NOMO-1 treated with DMSO at 0.1 percent for 48 hours (cell line): Measurements from ENCODE around the gene HEMGN.
A peak's percentile ranks its signal among the peaks of the same experiment; 100 is the strongest.

Experiments
- DNase-seq: peaks from one replicate; lab custom pipeline; 2025; ENCODE audit not compliant: unreplicated experiment; lab: John Stamatoyannopoulos, UW

HEMGN gene

DNA sequence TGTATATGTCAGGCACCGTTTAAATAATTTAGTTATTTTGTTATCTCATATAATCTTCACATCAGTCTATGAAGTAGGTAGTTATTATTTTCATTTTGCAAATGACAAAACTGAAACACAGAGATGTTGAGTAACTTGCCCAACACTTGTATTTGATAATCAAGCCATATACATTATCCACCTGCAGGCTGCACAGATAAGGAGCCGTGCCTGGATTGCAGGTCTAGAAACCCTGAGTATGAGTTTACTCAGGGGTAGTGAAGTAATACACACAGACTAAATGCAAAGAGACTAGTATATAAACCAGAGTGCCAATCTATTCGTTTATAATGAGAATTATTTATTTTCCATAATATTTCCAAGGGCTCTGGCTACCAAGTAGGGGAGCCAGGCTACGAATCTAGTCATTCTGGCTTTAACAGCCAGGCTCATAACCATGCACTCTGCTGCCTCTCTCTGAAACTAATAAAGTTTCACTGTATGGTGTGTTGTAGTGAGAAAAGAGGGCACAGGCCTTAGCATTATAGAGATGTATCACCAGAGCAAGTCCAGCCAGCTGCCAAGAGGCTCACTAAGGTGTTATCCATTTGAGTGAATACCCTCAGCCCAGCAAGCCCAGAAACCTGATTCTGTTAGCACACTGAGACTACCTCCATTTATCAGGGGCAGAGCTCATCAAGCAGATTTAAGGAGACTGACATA lies 4.5 kb downstream of the HEMGN start:
- DNase-seq = no peak

DNA sequence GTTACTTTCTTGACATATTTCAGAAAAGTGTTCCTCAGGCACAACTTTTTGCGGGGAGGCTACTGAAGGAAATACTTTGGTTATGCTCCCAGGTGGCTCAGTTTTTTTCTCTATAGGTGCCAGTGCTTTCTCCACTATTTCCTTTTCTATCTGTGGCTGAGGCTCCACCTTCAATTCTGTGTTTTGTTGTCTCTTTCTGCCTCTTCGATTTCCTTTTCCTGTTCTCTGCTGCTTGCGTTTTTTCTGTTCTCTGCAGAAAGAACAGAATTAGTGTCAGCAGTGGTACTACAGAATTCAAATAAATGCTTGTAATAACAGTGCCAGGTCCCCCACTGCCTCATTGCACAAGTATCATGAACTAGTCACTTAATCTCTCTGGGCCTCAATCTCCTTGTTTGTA lies 7.0 kb downstream of the HEMGN start:
- no peak for DNase-seq

DNA sequence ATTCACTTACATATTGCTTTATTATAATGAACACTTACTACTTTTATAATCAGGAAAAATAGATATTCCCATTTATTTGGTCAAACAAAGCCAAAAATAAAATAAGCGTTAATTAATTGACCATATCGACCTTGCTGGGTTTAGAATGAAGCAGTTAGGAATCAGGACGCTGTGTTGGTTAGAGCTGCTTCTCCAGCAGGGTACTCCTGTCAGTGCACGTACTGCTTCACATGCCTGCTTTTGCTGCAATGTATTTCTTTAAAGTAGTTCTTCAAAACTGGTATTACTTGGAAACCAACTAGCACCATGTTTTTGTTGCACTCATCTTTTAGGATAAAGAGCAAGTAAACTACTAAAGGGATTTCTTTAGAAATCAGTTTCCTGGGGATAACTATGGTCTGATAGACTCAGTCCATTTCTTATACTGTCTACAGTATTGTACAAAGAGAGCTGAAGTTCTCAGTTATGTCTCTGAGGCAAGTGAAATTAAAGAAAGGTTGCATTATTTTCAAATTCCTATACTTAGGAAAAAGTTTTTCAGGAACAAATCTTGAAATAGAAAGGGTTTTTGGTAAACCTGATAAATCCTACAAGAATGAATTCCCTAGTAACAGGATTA lies 8.9 kb downstream of the HEMGN start:
- no peak for DNase-seq

DNA sequence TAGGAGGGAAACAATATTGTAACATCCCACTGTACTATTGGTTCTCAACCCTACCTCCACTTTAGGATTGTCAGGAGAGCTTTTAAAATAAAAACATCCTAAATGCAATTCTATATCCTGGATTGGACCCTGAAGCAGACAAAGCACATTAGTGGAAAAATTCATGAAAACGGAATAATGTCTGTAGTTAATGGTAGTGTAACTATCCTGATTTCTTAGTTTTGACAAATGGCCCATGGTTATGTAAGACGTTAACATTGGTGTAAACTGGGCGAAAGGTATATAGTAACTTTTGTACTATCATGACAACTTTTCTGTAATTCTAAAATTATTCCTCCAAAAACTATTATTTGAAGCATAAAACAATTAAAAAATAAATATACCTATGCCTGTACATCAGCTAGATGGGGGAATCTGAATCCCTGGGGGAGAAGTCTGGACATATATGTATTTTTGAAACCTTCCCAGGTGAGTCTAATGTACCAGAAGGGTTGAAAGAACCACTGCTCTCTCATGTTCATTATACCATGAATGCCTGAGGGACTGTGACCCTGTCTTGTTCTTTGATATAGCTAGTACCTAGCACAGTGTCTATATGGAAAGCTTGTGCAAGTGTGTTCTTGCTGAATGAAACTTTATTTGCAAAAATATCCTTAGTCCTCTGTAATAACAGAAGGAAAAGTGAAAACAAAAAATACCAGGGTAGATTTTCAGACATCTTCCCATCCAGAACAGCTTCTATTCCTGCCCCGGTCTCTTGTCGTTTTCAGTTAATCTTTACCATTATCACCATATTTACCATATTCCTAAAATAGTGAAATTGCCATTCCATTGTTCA lies 12.3 kb downstream of the HEMGN start:
- DNase-seq = no peak

DNA sequence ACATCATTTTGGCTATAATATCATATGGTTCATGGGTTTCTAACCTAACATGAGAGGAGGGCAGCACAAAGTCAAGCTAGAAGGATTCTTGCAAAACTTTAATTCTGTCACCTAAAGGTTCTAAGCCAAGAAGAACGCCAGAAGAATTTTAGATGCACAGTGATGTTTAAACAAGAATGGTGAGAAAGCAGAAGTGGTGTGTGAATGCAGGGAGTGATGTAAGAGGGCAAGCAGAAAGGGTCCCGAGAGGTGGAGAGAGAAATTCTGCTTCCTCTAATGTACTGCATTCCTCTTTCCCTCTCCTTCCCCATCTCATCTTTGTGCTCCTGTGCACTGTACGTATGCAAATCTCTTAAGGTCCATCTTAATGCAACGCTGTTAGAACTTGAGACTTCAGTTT lies 13.6 kb downstream of the HEMGN start:
- peak; percentile 94 for DNase-seq

DNA sequence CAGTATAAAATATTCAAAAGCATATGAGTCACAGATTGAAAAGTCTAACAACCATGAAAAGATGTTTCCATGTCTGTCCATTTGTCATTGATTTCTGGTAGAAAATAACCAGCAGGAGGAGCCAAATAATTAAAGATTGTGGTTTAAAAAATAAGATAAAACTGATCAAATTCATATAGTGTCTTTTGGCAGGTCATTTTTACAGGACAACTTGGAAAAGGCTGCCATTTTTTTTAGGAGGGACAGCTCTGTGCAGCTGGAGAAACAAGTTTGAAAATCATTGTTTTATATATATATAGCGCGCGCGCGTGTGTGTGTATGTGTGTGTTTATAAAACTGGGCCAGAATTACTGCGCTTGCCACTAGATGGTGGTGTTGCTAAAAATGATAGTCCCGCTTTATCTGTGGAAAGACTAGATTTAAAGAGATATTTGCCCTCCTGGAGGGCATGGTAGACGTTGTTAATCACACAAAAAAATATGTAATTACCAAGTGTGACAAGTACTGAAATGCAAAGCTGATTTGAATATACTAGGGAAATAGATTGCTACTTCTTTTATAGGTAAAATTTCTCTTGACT lies 14.4 kb downstream of the HEMGN start:
- DNase-seq = peak; percentile 84

DNA sequence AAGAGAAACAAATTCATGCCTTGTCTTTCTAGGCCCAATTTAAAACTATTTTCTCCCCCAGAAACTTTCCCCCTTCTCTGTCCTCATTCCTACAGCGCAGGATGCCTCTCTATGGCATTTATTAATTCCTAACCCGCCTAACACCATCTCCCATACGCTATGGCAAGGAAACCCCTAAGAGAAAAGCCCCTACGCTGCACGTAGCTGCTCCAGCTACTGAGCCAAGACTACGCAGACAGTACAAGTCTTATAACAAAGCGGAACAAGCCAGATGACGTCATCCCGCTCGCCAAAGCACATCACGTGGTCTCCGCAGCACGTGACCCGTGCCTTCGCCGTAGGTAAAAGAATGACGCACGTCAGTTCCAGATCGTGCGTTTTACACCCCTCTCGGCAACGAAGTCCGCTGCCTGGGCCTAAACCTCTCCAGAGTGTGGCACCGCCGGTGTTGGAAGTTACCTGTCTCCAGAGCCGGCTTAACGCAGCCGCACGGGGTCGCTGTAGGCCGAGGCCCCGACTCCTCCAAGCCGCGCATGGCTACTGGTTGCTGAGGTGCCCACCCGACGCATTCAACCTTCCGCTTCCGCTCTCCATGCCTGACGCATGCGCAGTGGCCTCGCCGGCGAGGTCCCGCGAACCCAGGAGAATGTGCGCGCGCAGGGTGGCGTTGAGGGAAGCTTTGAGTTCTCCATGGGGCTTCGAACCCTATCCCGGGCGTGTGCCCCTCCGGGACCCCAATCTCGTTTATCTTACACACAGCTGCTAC lies 15.8 kb downstream of the HEMGN start, which contains the start of gene TRMO:
Gene TRMO, minus strand, starts transcription at position 542 of the 766 bp plus-strand sequence. Its CDS starts 7 bp downstream, at position 535.
- DNase-seq = peak; percentile 96

DNA sequence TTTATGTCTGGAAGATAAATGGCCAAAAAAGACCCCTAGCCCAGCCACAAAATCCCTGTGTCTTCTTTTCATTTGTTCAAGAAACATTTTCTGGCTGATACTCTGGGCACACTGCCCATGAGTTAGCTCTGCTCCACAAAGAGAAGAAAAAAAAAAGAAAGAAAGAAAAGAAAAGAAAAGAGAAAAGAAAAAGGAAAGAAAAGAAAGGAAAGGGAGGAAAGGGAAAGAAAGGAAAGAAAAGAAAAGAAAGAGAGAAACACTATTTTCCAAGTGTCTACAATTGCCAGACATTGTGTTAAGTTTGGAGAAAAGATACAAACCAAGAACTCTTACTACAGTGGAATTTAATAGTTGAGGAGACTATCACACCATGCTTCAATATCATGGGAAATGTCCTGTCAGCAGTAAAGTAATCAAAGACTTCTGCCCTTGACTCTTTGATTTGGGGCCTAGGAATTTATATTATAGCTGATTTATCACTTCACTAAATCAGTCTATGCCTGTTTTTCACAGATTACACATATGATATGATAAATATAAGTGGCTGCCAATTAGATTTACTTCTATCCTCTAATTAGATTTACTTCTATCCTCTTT lies 18.7 kb downstream of the HEMGN start:
- no peak for DNase-seq

DNA sequence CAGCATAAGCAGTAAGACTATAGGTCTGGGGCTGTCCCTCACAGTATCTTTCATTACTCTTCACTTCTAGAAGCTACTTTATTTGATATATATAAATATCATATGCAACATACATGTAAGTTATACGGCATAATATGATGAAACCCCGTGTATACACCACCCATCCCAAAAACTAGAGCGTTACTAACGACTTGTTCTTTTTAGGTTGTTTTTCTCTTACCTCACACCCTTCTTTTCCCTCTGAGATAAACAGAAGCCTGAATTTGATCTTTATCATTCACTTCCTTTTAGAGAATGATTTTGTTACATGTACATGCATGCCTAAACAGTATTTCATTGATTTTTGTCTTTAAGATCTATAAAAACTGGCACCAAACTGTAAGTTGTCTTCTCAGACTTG lies 19.4 kb downstream of the HEMGN start:
- no peak for DNase-seq

DNA sequence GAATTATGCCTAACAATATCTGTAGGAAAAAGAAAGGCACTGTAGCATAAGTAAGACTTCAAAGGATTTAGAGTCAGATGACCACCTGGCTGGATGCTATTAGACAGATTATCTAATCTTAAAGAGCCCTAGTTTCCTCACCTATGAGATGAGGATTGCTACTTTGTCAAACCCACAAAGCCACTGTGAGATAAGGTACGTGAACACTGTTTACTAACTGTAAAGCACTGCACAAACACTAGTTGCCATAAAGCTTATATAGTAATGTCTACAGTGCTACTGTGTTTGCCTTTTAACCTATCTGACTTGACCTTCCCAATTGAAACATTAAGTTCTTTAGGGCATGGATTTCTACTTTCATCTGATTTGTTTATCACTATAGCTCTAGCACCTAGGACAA lies 26.0 kb downstream of the HEMGN start:
- DNase-seq = no peak

DNA sequence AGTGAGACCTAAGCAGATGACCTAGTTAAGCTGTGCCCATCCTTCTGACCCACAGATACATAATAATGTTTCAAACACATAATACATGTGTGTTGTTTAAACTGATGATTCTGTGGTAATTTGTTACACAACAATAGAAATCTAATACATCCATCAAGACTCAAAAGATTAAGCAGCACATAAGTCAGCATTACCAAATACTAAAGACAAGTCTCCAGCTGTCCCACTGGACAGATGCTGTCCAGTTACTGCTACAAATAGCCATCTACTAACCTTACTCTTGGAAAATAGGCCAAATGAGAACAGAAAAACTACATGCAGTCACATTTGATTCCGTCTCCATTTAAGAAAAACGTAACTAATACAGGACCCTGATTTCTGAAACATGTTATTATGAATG lies 26.4 kb downstream of the HEMGN start:
- no peak for DNase-seq

DNA sequence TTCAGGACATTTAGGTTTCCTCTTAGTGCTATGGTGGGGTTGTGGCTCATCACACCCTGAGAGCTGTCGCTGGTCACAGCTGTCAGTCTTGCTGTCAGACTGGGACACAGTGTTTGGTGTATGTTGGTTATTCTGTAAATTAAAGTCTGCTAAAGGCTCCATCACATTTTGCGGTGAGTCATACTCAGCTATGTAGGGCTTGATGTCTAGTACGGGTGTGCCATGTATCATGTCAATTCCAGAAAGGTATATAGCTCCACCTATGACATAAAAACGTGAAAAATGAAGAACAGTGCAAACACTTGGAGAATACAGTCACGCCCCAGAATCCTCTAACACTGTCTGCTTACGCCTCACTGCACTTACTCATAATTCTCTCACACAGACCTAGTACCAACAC lies 27.6 kb downstream of the HEMGN start:
- DNase-seq = no peak

DNA sequence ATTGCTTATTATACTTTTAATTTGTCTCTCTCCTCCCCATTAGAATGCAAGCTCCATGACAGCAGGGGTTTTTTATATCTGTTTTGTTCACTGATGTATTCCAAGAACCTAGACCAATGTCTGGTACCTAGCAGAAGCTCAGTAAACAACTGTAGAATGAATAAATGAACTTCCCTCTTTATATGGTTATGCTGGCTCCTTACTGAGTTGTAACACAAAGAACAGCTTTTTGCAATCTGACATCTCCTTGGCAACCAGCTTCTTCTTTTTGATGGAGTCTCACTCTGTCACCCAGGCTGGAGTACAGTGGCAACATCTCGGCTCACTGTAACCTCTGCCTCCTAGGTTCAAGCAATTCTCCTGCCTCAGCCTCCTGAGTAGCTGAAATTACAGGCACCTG lies 29.3 kb downstream of the HEMGN start:
- peak; percentile 83 for DNase-seq

DNA sequence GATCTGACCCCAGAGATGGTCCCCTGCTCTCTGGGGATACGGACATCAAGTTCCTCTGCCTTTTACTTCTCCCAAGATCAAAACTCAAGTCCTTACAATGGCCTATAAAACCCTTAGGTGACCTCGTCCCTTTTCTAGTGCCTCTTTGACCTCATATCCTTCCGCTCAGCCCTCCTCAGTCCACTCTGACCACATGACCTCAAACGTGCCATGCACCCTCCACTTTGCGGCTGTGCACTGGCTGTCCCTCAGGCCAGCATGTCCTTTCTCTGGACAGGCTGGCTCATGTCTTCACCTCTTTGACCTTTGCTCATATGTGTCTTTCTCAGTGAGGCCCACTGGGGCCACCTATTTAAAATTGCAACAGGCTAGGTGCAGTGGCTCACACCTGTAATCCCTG lies 30.3 kb downstream of the HEMGN start:
- no peak for DNase-seq

DNA sequence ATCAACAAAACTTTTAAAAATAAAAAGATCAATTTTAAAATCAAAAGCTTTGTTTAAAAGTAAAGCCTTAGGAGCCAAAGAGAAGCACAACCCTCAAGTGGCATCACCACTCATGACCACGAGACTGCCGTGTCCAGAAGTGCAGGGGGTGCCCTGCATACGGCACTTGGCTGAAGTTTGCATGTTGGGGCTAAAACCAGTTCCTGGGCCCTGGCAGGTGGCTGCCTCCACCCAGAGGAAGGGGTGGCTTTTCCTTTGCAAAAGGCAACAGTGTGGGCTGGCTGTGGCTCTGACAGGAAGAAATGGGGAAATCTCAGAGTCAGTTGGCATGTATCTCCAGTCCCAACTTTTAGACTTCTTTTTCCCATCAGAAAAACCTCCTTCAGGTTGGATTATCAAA lies 30.9 kb downstream of the HEMGN start:
- DNase-seq = no peak

DNA sequence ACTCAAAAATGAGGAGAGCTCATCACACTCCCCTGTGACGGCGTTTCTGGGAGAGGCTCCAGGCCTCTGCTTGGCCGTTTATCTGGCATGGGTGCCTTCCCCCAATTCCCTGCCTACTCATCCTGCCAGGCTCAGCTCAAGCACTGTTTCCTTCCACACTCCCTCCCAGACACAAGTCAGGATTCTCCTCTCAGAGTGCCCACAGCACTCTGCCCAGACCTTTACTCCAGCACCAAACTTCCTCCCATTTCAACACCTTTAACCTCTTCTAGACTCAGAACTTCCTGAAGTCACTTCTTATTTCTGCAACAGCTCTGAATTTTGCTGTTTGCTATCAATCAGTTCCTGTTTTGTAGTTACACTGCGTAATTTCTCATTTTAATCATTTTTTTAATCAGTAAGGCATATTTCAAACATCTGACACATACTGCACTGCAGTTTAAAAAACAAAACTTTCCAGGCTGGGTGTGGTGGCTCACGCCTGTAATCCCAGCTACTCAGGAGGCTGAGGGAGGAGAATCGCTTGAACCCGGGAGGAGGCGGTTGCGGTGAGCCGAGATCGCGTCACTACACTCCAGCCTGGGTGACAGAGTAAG lies 31.6 kb downstream of the HEMGN start:
- DNase-seq = peak; percentile 89

DNA sequence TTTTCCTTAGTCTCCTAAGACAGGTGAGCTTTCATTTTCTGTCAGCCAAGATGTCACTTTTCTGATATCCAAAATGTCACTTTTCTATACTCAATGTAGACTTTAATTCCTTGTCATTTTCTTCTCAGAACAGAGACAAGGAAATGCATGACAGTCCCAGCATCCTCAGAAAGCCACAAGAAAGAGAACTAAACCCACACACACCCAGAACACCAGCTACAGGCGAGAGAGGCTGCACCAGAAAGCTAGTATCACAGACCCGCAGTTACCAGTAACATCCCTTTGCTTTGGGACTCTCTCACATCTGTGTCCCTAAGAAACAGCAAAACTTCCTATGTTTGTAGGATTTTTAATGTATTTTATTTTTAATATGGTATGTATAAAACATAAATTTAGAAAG lies 32.7 kb downstream of the HEMGN start:
- DNase-seq = no peak

DNA sequence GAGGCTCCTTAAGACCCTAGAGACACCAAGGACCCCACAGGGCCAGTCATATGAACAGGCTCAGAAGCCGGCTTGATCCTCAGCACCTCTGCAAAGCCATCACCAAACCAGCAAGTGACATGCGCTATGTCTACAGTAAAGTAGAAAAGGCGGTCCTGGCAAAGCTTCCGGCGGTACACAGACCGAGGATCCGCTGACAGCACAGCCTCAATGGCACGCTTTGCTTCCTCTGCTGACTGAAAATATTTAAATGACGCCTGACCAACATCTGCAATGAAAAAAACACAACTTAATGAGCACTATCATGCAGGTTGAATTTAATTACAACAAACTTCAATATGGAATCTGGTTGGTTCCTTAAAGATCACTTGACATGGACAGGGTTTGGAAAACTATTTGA lies 33.2 kb downstream of the HEMGN start:
- no peak for DNase-seq

DNA sequence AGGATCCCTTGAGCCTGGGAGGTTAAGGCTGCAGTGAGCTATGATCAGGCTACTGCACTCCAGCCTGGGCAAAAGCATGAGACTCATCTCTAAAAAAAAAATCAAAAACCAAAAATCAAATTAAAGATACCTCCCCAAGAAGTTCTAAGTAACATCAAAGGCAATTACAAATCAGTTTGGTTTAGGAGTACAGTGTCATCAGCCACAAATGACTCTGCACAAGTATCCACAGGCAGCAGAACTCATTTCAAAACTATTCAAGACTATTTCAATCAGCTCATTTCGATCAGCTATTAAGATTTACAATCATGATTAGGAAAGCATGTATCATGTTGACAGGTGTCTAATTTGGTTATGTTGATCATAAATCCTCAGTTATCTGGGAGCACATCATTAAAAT lies 34.8 kb downstream of the HEMGN start:
- DNase-seq = no peak
